GM12878 (cell line): ENCODE results near the gene USH2A.

Source experiments
- CBX3 ChIP-seq: fragments of 200-600 bp; sonication (generic); IDR thresholded peaks from 2 replicates; pipeline ENCODE4 v1.6.1; 2016; ENCODE audit warnings: low read depth, borderline replicate concordance
- CBX5 ChIP-seq: sonication (generic); IDR thresholded peaks from 2 replicates; pipeline ENCODE4 v1.6.1; 2016; ENCODE audit warnings: low read depth, moderate library complexity, mild to moderate bottlenecking, inconsistent platforms
- CEBPB ChIP-seq, 2 experiments: fragments of 150-350 bp in 1 of 2; IDR thresholded peaks; 2 replicates each; pipeline ENCODE4 v1.6.1; 2012 to 2014; ENCODE audit warnings: low read depth in 2 of 2, low read length in 2 of 2, borderline replicate concordance in 1 of 2, inconsistent platforms in 1 of 2
- NR2C1 ChIP-seq: fragments of 450-650 bp; IDR thresholded peaks from 2 replicates; pipeline ENCODE4 v1.6.1; 2017; ENCODE audit warnings: antibody characterized with exemption, mild to moderate bottlenecking, moderate library complexity
- SUZ12 ChIP-seq: fragments of 200-600 bp; sonication (generic); IDR thresholded peaks from one replicate; pipeline ENCODE4 v1.6.1; 2018; ENCODE audit warnings: antibody characterized with exemption, mild to moderate bottlenecking; ENCODE audit not compliant: unreplicated experiment
- TF ChIP-seq, protein P1 (sequence below), 3 experiments: IDR thresholded peaks in 2 of 3; conservative IDR thresholded peaks in 1 of 3; 2 replicates each; pipeline ENCODE4 v1.5.1; 2011; ENCODE audit warnings: low read depth in 3 of 3, low read length in 3 of 3, mild to moderate bottlenecking in 3 of 3, control low read depth in 2 of 3, moderate library complexity in 2 of 3, inconsistent platforms in 1 of 3, mixed read lengths in 1 of 3; ENCODE audit not compliant: control insufficient read depth in 2 of 3, insufficient read depth in 1 of 3; ENCODE audit errors: extremely low read depth in 1 of 3

DNA sequence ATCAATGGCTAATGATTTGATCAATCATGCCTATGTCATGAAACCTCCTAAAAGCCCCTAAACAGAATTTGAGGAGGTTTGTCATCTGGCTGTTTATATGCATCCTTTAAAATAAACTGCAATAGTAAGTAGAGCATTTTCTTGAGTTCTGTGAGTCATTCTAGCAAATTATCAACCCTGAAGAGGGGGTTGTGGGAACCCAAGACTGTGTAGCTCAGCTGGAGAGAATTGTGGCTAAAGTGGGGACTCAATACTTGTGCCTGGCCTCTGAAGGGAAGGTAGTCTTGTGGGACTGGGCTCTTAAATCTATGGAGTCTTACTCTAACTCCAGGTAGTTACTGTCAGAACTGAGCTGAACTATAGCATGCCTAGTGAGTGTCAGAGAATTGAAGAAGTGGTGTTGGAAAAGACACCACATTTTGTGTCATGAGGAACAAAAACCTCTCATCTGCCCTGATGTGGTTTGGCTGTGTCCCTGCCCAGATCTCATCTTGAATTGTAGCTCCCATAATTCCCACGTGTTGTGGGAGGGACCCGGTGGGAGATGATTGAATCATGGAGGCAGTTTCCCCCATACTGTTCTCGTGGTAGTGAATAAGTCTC lies 402.4 kb downstream of the USH2A start:
- TF ChIP-seq, protein P1, sequence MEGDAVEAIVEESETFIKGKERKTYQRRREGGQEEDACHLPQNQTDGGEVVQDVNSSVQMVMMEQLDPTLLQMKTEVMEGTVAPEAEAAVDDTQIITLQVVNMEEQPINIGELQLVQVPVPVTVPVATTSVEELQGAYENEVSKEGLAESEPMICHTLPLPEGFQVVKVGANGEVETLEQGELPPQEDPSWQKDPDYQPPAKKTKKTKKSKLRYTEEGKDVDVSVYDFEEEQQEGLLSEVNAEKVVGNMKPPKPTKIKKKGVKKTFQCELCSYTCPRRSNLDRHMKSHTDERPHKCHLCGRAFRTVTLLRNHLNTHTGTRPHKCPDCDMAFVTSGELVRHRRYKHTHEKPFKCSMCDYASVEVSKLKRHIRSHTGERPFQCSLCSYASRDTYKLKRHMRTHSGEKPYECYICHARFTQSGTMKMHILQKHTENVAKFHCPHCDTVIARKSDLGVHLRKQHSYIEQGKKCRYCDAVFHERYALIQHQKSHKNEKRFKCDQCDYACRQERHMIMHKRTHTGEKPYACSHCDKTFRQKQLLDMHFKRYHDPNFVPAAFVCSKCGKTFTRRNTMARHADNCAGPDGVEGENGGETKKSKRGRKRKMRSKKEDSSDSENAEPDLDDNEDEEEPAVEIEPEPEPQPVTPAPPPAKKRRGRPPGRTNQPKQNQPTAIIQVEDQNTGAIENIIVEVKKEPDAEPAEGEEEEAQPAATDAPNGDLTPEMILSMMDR (IDR thresholded peaks at IDR 0.05 in 2 of 3, conservative IDR thresholded peaks at IDR 0.05 in 1 of 3; ENCODE audit: control insufficient read depth in 2 of 3, extremely low read depth in 1 of 3, insufficient read depth in 1 of 3, low read depth in 3 of 3, low read length in 3 of 3), result no peak
- TF ChIP-seq CEBPB (IDR thresholded peaks at IDR 0.05; ENCODE audit: borderline replicate concordance in 1 of 2, low read depth in 2 of 2, low read length in 2 of 2), result no peak
- no peak for TF ChIP-seq SUZ12
- no peak for TF ChIP-seq NR2C1
- no peak for TF ChIP-seq CBX5
- TF ChIP-seq CBX3, result no peak
